Amniotic stem cell (primary cell): ENCODE results near the gene ALDH1B1.

Experiments
- DNase-seq: peaks from one replicate; lab custom pipeline; 2025; lab: John Stamatoyannopoulos, UW

Gene ALDH1B1

GRCh38 chr9:38441347-38442085 lies 49.0 kb downstream of the ALDH1B1 start:
- no peak for DNase-seq

GRCh38 chr9:38442473-38443096 lies 50.1 kb downstream of the ALDH1B1 start:
- DNase-seq = no peak

- DNase-seq = no peak
These were observed 50.7 kb downstream of the ALDH1B1 start for GRCh38 chr9:38443181-38443580.

DNA sequence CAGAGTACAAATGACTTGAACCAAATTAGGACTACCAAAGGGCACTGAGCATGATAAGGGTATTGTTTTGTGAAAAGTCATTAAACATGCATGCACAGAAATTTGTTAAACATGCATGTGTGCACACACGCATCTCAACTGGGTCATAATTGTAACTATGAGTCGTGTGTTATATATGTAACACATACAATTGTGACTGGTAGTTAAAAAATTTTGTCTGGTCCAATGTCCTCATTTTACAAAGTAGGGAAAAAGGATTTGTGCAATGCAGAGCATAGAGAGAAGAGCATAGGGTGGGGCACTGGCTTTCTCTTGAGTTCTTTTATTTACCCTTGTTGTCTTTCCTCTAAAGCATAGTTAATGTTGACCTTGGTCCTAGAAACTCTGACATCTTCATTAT lies 51.1 kb downstream of the ALDH1B1 start:
- no peak for DNase-seq

DNA sequence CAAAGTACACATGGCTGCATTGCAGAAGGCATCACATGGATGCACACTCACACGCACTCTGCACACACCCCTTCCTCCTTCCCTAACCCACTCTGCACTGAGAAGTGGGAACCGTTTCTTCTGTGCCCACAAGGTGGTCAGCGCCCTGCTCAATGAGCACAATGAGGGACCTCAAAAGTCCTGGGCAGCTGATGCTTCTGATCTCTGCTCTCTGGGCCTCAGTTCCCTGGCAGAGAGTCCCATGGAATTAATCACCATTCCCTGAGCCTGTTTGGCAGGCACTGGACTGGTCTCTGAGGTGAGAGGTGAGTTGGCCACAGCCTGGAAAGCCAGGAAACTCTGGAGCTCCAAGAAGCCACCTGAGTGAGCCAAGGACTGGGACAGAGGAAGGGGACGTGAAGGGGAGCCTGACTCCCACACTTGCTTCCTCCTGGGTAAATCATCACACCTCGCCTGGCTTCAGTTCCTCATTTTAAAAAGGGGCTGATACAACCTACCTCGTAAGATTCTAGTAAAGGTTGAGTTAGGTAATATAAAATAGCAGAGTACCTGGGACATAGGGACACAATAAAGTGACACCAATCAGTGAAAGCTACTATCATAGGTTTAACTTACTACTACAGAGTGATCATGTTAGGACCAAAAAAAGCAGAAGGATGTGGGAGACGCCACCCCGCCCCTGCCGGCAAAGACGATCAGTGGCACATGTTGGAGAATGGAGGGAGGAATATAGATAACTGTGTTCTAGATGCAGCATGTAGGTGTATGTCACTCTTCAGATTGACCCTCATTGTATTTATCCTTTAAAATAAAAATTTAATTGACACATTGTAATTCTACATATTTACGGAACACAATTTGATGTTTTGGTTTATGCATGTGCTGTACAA lies 52.9 kb downstream of the ALDH1B1 start:
- no peak for DNase-seq

- no peak for DNase-seq
These were observed 55.2 kb downstream of the ALDH1B1 start for GRCh38 chr9:38447703-38448102.
